ENCODE measurements around the gene PLA2G4E. TPM values are rescaled to one million over a fixed set of nuclear protein-coding genes. Genes with fewer than 3 reads are reported as not detected.

PLA2G4E gene
- polyA plus RNA-seq, 2 of the 4 experiments (the other 2 are of a cell fraction): 0.01 TPM; not detected in 1

DNA sequence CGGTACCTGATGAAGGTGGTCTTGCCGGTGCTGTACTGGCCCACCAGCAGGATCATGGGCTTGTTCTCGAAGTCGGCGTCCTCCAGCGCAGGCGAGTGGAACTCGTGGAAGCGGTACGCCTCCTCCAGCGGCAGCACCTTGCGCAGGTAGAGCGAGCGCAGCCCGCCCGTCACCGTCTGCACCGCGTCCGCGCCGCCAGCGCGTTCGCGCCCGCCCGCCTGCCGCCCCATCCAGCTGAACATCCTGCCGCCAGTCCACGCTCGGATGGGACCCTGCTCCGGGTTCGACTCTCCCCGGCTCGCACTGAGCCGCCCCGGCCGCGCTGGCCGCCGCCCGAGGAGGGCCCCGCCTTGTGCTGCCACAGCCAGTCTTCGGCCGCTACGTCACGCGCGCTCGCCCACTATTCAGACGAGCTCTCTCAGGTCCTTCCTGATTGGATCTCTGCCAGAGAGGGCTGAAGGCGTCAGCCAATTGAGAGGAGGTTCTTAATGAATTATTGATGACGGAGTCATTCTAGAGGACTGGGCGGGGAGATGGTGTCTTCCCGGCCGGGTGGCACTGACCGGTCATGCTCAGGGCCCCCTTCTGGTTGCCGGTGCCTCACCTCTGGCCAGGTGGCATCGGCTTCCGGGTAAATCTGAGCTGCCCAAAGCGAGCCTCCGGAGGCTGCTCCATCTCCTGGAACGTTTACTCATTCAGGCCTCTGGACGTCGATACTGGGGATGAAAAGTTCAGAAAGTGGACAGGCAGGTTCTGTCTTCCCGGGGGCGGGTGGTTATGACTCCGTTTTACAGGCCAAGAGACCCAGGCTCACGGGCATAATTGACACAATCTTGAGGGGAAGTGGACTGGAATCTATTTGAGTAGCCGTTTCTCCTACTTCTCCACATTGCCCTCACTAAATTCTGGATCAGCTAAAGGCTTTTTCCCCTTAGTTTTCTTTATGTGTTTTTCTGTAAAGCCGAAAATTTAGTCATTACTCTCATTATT is 48.3 kb downstream of the PLA2G4E start, which contains the start of gene EHD4:
Gene EHD4 (minus strand): TSS at position 305 of the 990 bp plus-strand sequence. CDS start 63 bp downstream, at position 242.
- FAIRE-seq (no peak), ATAC-seq (peak; percentile 96 to 97), DNase-seq (ENCODE audit: low read depth in 1 of 2, low spot score in 1 of 2) (peak; percentile 95 to 98)
- TF ChIP-seq JUN (IDR thresholded peaks at IDR 0.05) (0 out of 5 replicates have a peak, but pooled peaks of 1 of the 2 experiments have one; percentile 20), E2F6 (IDR thresholded peaks at IDR 0.05; ENCODE audit: borderline replicate concordance, low read depth) (0 out of 2 replicates have a peak, but pooled peaks have one; percentile 21), POLR2A (IDR thresholded peaks at IDR 0.05; ENCODE audit: low read length) (peak; percentile 68), TP53 (CRISPR knock-in tag; IDR thresholded peaks at IDR 0.05) (0 out of 2 replicates have a peak, but pooled peaks have one; percentile 30), PHF8 (IDR thresholded peaks at IDR 0.05; ENCODE audit: borderline replicate concordance, low read depth) (peak; percentile 35; the same call in 1 of the 2 replicates), KDM5A (IDR thresholded peaks at IDR 0.05) (no peak), MAFK (IDR thresholded peaks at IDR 0.05; ENCODE audit: partially characterized antibody) (peak; percentile 96), RARB (CRISPR knock-in tag; IDR thresholded peaks at IDR 0.05) (no peak), RAD21 (conservative IDR thresholded peaks at IDR 0.05 in 1 of 2, IDR thresholded peaks at IDR 0.05 in 1 of 2) (peak; percentile 24 to 35), HOXB5 (CRISPR knock-in tag; IDR thresholded peaks at IDR 0.05) (peak; percentile 81), RFX5 (IDR thresholded peaks at IDR 0.05) (peak; percentile 83), SMC3 (IDR thresholded peaks at IDR 0.05) (peak; percentile 17; the same call in 1 of the 3 replicates), ZC3H11A (IDR thresholded peaks at IDR 0.05) (no peak)
- TF ChIP-seq, protein P1, sequence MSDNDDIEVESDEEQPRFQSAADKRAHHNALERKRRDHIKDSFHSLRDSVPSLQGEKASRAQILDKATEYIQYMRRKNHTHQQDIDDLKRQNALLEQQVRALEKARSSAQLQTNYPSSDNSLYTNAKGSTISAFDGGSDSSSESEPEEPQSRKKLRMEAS (IDR thresholded peaks at IDR 0.05): peak; percentile 68; the same call in 1 of the 2 replicates
- TF ChIP-seq, protein P2, sequence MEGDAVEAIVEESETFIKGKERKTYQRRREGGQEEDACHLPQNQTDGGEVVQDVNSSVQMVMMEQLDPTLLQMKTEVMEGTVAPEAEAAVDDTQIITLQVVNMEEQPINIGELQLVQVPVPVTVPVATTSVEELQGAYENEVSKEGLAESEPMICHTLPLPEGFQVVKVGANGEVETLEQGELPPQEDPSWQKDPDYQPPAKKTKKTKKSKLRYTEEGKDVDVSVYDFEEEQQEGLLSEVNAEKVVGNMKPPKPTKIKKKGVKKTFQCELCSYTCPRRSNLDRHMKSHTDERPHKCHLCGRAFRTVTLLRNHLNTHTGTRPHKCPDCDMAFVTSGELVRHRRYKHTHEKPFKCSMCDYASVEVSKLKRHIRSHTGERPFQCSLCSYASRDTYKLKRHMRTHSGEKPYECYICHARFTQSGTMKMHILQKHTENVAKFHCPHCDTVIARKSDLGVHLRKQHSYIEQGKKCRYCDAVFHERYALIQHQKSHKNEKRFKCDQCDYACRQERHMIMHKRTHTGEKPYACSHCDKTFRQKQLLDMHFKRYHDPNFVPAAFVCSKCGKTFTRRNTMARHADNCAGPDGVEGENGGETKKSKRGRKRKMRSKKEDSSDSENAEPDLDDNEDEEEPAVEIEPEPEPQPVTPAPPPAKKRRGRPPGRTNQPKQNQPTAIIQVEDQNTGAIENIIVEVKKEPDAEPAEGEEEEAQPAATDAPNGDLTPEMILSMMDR (IDR thresholded peaks at IDR 0.05): peak; percentile 22; the same call in 1 of the 3 replicates
- Histone ChIP-seq H3K27ac (peak within 1 kb of the TSS; percentile 82 to 95), H3K4me2 (peak within 1 kb of the TSS; percentile 70), H3K4me1 (peaks cover 13% of the 10 kb centered on the region; the same call in 1 of the 3 replicates), H3K4me3 (peak within 1 kb of the TSS; percentile 60), H3K9me3 (no peaks in the 10 kb centered on the region)
- ChIA-PET POLR2A (interaction anchor here (0.6 to 1.8 kb wide), 10 partner anchors 11 to 429 kb away, joined by 3 to 11 read pairs (median 3); no protein-coding TSS in a partner anchor), CTCF (interaction anchor here (0.6 to 2.0 kb wide), 17 partner anchors 11 to 112 kb away, joined by 3 to 11 read pairs (median 4); no protein-coding TSS in a partner anchor)
- WGBS (ENCODE audit: missing lambda C conversion rate): 7% methylated on average over 13 of the region's 72 CpGs

GRCh38 chr15:41971895-41972252 is 49.0 kb downstream of the PLA2G4E start:
- Histone ChIP-seq H3K4me3 (peak overlapping the region; percentile 60), H3K4me1 (peaks cover 13% of the 10 kb centered on the region; the same call in 1 of the 3 replicates), H3K4me2 (peak overlapping the region; percentile 70), H3K9me3 (no peaks in the 10 kb centered on the region), H3K27ac (peak overlapping the region; percentile 82 to 95)
- WGBS (ENCODE audit: missing lambda C conversion rate): 1% methylated on average over 10 of the region's 46 CpGs
- DNase-seq (ENCODE audit: low read depth in 1 of 2, low spot score in 1 of 2): peak in 1 of 2 experiments; percentile 13
- ATAC-seq: peak; percentile 63
- POLR2A ChIA-PET: interaction anchor here (0.9 to 1.8 kb wide), 7 partner anchors 11 to 67 kb away, joined by 3 to 6 read pairs (median 3); no protein-coding TSS in a partner anchor
- CTCF ChIA-PET: interaction anchor here (0.7 to 2.0 kb wide), 14 partner anchors 10 to 113 kb away, joined by 3 to 10 read pairs (median 4); no protein-coding TSS in a partner anchor
- TF ChIP-seq, protein P1 (IDR thresholded peaks at IDR 0.05): 0 out of 2 replicates have a peak, but pooled peaks have one; percentile 11
- no peak for TF ChIP-seq CHD2 (IDR thresholded peaks at IDR 0.05; ENCODE audit: low read length, partially characterized antibody)
- no peak for FAIRE-seq
